ENCODE results near the gene PRDM16. TPM values are rescaled to one million over a fixed set of nuclear protein-coding genes. Genes with fewer than 3 reads are reported as not detected.
A peak's percentile ranks its signal among the peaks of the same experiment; 100 is the strongest.

The PRDM16 gene
- total RNA-seq, 1 experiment from 2014 or later, result 1.6 TPM

GRCh38 chr1:3316340-3316943, 247.4 kb downstream of the PRDM16 start:
- Mint-ChIP-seq H3K27ac (peak overlapping the region; percentile 5; the same call in 1 of the 2 replicates), H3K9me3 (no peaks in the 10 kb centered on the region), H3K36me3 (no peaks in the 10 kb centered on the region), H3K4me3 (no peak overlapping the region), H3K27me3 (ENCODE audit: low read depth) (peaks cover 30% of the 10 kb centered on the region), H3K4me1 (peaks cover 27% of the 10 kb centered on the region)
- ATAC-seq (no peak), DNase-seq (ENCODE audit: low spot score) (no peak)
- ChIA-PET POLR2A (no interaction called here), CTCF (interaction anchor here (1.1 to 3.4 kb wide), 3 partner anchors 33 to 108 kb away, joined by 3 to 14 read pairs (median 4); no protein-coding TSS in a partner anchor)
- TF ChIP-seq IRF2 (CRISPR knock-in tag; IDR thresholded peaks at IDR 0.05; ENCODE audit: borderline replicate concordance, low read depth) (no peak), ATF6 (CRISPR knock-in tag; IDR thresholded peaks at IDR 0.05) (no peak)

GRCh38 chr1:3317456-3317855, 248.5 kb downstream of the PRDM16 start:
- H3K36me3 Mint-ChIP-seq, result no peaks in the 10 kb centered on the region
- DNase-seq (ENCODE audit: low spot score) (no peak), ATAC-seq (no peak)
- ChIA-PET CTCF (no interaction called here), POLR2A (no interaction called here)
- peaks cover 30% of the 10 kb centered on the region for H3K27me3 Mint-ChIP-seq (ENCODE audit: low read depth)
- H3K9me3 Mint-ChIP-seq, result no peaks in the 10 kb centered on the region
- H3K4me3 Mint-ChIP-seq, result no peak overlapping the region
- TF ChIP-seq SMAD3 (CRISPR knock-in tag; IDR thresholded peaks at IDR 0.05; ENCODE audit: borderline replicate concordance), result no peak
- TF ChIP-seq SOX15 (CRISPR knock-in tag; IDR thresholded peaks at IDR 0.05), result no peak
- no peak for TF ChIP-seq CREM (CRISPR knock-in tag; IDR thresholded peaks at IDR 0.05)
- no peak for TF ChIP-seq IRF1 (CRISPR knock-in tag; IDR thresholded peaks at IDR 0.05)
- TF ChIP-seq ATF6 (CRISPR knock-in tag; IDR thresholded peaks at IDR 0.05), result no peak
- TF ChIP-seq PRDM15 (CRISPR knock-in tag; IDR thresholded peaks at IDR 0.05), result no peak
- TF ChIP-seq AR (CRISPR knock-in tag; IDR thresholded peaks at IDR 0.05), result no peak
- TF ChIP-seq ZNF425 (CRISPR knock-in tag; conservative IDR thresholded peaks at IDR 0.05), result no peak
- no peak for TF ChIP-seq ZNF121 (CRISPR knock-in tag; IDR thresholded peaks at IDR 0.05)
- TF ChIP-seq ETV6 (CRISPR knock-in tag; IDR thresholded peaks at IDR 0.05), result no peak
- no peak overlapping the region for H3K27ac Mint-ChIP-seq
- peaks cover 27% of the 10 kb centered on the region for H3K4me1 Mint-ChIP-seq
